NB4 (cell line): ENCODE data around the gene NUP214.

Experiments
- CTCF ChIP-seq: IDR thresholded peaks from one replicate; pipeline ENCODE4 v1.5.1; 2012; ENCODE audit warnings: low read depth, low read length
- MAX ChIP-seq: IDR thresholded peaks from 2 replicates; pipeline ENCODE4 v1.6.1; 2011; ENCODE audit warnings: low read depth, low read length
- MYC ChIP-seq: IDR thresholded peaks from 2 replicates; pipeline ENCODE4 v1.6.1; 2011; ENCODE audit warnings: low read depth, low read length
- POLR2A ChIP-seq: IDR thresholded peaks from 2 replicates; pipeline ENCODE4 v1.6.1; 2011; ENCODE audit warnings: mild to moderate bottlenecking; ENCODE audit not compliant: insufficient read length; ENCODE audit errors: extremely low read depth

- TF ChIP-seq CTCF: no peak
- no peak for TF ChIP-seq POLR2A
- no peak for TF ChIP-seq MYC
- no peak for TF ChIP-seq MAX
Observed at GRCh38 chr9:131177898-131178297, 52.5 kb downstream of the NUP214 start.
